ENCODE measurements around the gene GUCA1A.

DNA sequence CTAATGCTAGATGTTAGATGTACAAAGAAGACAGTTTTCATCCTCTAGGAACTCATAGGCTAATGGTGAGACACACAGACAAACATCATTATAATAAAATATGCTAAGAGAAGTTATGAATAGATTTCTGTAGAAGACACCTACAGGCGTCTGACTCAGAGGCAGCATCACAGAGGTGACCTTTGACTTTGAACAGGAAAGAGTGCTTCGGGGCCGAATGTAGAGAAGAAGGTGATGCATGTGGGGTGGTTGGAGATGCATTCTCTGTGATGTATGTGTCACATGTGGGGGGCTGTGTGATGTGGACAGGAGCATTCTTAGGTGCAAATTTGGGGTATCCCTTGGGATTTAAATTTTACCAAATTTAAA, 6.8 kb downstream of the GUCA1A start:
- TF ChIP-seq EZH2 (IDR thresholded peaks at IDR 0.05) (no peak), POLR2AphosphoS5 (IDR thresholded peaks at IDR 0.05; ENCODE audit: borderline replicate concordance, low read depth, low read length) (no peak), FOXP2 (optimal IDR thresholded peaks at IDR 0.05; ENCODE audit: control extremely low read depth, extremely low read length, insufficient read depth) (no peak)

Data from SK-N-MC (cell line).